ENCODE results near the gene FZR1. TPM values are rescaled to one million over a fixed set of nuclear protein-coding genes. Genes with fewer than 3 reads are reported as not detected.

Gene FZR1
- polyA plus RNA-seq, 3 donors, result 7.7 to 44.6 (median 9.4) TPM

DNA sequence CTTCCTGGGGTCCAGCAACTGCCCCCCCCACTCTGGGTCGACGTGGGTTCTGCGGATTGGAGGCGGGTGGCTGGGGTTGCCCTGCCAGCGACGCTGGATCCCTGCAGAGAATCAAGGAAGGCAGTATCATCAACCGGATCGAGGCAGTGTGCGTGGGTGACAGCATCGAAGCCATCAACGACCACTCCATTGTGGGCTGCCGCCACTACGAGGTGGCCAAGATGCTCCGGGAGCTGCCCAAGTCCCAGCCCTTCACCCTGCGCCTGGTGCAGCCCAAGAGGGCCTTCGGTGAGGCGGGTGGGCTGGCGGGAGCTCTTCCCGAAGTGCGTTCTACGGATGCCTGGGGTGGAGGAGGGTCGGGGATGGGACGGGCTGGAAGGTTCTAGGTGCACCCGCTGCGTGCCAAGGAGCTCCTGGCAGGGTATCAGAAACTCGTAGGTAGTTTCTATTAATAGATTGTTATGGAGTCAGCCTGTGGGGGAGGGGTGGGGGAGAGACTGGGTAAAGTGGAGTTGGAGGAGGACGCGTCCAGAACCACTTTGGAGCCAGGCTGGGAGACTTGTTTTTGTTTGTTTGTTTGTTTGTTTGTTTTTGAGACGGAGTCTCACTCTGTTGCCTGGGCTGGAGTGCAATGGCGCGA is 80.7 kb downstream of the FZR1 start:
- intact Hi-C loops (cut with micrococcal nuclease), result no loop called here
- Histone ChIP-seq H2AFZ (ENCODE audit: insufficient read depth, low read depth, low read length, poor library complexity, severe bottlenecking) (no peak overlapping the region), H3K27ac (ENCODE audit: low read depth in 1 of 2, low read length in 2 of 2) (no peak overlapping the region), H3K79me2 (ENCODE audit: insufficient read depth, low read length) (no peaks in the 10 kb centered on the region), H3K9me3 (replicated peaks in 1 of 2; ENCODE audit: control insufficient read depth in 1 of 2, insufficient read depth in 1 of 2, low read length in 2 of 2) (peaks cover 5 to 12% of the 10 kb centered on the region in 2 donors), H3K36me3 (replicated peaks in 1 of 2; ENCODE audit: control insufficient read depth in 1 of 2, insufficient read depth in 2 of 2, low read length in 2 of 2) (no peaks in the 10 kb centered on the region), H3K9ac (ENCODE audit: insufficient read depth, low read length, poor library complexity, severe bottlenecking) (no peak overlapping the region), H3K27me3 (ENCODE audit: control insufficient read depth in 2 of 2, insufficient read depth in 2 of 2, low read length in 2 of 2) (peaks cover 5 to 20% of the 10 kb centered on the region in 2 donors), H3K4me1 (ENCODE audit: control insufficient read depth in 1 of 2, insufficient read depth in 2 of 2, low read length in 2 of 2) (peaks cover 5 to 11% of the 10 kb centered on the region in 2 donors), H4K20me1 (ENCODE audit: insufficient read depth, low read length) (no peaks in the 10 kb centered on the region), H3K4me3 (replicated peaks in 1 of 3; ENCODE audit: low read depth in 2 of 3, low read length in 3 of 3) (no peak overlapping the region), H3K4me2 (replicated peaks; ENCODE audit: extremely low read depth, low read length, poor library complexity, severe bottlenecking) (no peak overlapping the region)
- no peak for DNase-seq
- Mint-ChIP-seq H3K4me1 (no peaks in the 10 kb centered on the region), H3K27ac (no peak overlapping the region), H3K36me3 (no peaks in the 10 kb centered on the region), H3K9me3 (peaks cover 5 to 17% (median 9%) of the 10 kb centered on the region in 7 donors), H3K4me3 (peak overlapping the region in 1 of 2 donors; percentile 26), H3K27me3 (ENCODE audit: low read depth in 3 of 3) (peaks cover 22 to 34% (median 28%) of the 10 kb centered on the region in 3 donors)
- TF ChIP-seq, protein P1, sequence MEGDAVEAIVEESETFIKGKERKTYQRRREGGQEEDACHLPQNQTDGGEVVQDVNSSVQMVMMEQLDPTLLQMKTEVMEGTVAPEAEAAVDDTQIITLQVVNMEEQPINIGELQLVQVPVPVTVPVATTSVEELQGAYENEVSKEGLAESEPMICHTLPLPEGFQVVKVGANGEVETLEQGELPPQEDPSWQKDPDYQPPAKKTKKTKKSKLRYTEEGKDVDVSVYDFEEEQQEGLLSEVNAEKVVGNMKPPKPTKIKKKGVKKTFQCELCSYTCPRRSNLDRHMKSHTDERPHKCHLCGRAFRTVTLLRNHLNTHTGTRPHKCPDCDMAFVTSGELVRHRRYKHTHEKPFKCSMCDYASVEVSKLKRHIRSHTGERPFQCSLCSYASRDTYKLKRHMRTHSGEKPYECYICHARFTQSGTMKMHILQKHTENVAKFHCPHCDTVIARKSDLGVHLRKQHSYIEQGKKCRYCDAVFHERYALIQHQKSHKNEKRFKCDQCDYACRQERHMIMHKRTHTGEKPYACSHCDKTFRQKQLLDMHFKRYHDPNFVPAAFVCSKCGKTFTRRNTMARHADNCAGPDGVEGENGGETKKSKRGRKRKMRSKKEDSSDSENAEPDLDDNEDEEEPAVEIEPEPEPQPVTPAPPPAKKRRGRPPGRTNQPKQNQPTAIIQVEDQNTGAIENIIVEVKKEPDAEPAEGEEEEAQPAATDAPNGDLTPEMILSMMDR (IDR thresholded peaks at IDR 0.05), result no peak
- WGBS (ENCODE audit: insufficient coverage), result 92% methylated on average over 29 of the region's 31 CpGs

Small RNA genes lying within 50 kb of the gene (small RNA-seq; reads per million reads assigned to genes)
- gene AC005786.1 (ENCODE audit: insufficient read length, low read depth) (not detected), gene RF00212 (ENCODE audit: insufficient read length, low read depth) (not detected)

Other genes with a start within 250 kb of the FZR1 start
- gene NFIC, start 139.7 kb upstream of the FZR1 start, polyA plus RNA-seq, result 10 to 100 TPM in 2 of 3 donors, 1 to 10 TPM in 1; 7.0 to 13.8 (median 11.5) TPM
- gene SMIM24, start 25.8 kb upstream of the FZR1 start, polyA plus RNA-seq, result under 1 TPM in 1 of 3 donors, not detected in 2; 0.30 TPM
- gene SMIM44, start 22.9 kb upstream of the FZR1 start, polyA plus RNA-seq, result not detected
- 1 to 10 TPM; 3.7 to 4.2 (median 4.1) TPM for gene DOHH, start 5.6 kb upstream of the FZR1 start, polyA plus RNA-seq
- 1 to 10 TPM in 1 of 3 donors, not detected in 2; 1.8 TPM for gene TEKTIP1, start 32.9 kb downstream of the FZR1 start, polyA plus RNA-seq
- gene MFSD12, start 51.3 kb downstream of the FZR1 start, polyA plus RNA-seq, result 100 to 1,000 TPM in 1 of 3 donors, 10 to 100 TPM in 2; 47.9 to 150 (median 55.5) TPM
- 10 to 100 TPM; 52.4 to 58.8 (median 56.5) TPM for gene HMG20B, start 66.6 kb downstream of the FZR1 start, polyA plus RNA-seq
- gene GIPC3, start 79.2 kb downstream of the FZR1 start, polyA plus RNA-seq, result under 1 TPM in 1 of 3 donors, not detected in 2; 0.03 TPM
- gene TBXA2R, start 100.6 kb downstream of the FZR1 start, polyA plus RNA-seq, result under 1 TPM in 1 of 3 donors, not detected in 2; 0.05 TPM
- gene CACTIN, start 120.5 kb downstream of the FZR1 start, polyA plus RNA-seq, result 10 to 100 TPM in 1 of 3 donors, 1 to 10 TPM in 2; 2.5 to 19.4 (median 3.0) TPM
- gene PIP5K1C, start 194.2 kb downstream of the FZR1 start, polyA plus RNA-seq, result 10 to 100 TPM in 2 of 3 donors, 1 to 10 TPM in 1; 6.5 to 19.5 (median 10.1) TPM
- under 1 TPM in 1 of 3 donors, not detected in 2; 0.01 TPM for gene TJP3, start 202.1 kb downstream of the FZR1 start, polyA plus RNA-seq

Data from CD14-positive monocyte (primary cell).